ENCODE data around the gene GAPDH.
"Not testable (repeated sequence)": the region's sequence is repeated elsewhere in the genome, so short reads cannot be mapped to it uniquely, and the experiment has no call there.

DNA sequence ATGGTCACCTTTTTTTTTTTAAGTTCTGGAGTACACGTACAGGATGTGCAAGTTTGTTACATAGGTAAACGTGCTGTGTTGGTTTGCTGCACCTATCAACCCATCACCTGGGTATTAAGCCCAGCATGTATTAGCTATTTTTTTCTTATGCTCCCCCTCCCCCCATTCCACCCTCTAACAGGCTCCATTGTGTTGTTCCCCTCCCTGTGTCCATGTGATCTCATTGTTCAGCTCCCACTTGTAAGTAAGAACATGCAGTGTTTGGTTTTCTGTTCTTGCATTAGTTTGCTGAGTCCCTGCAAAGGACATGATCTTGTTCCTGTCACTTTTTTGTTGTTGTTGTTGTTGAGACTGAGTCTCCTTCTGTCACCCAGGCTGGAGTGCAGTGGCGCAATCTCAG lies 37.0 kb upstream of the GAPDH start:
- TF ChIP-seq, protein P1, sequence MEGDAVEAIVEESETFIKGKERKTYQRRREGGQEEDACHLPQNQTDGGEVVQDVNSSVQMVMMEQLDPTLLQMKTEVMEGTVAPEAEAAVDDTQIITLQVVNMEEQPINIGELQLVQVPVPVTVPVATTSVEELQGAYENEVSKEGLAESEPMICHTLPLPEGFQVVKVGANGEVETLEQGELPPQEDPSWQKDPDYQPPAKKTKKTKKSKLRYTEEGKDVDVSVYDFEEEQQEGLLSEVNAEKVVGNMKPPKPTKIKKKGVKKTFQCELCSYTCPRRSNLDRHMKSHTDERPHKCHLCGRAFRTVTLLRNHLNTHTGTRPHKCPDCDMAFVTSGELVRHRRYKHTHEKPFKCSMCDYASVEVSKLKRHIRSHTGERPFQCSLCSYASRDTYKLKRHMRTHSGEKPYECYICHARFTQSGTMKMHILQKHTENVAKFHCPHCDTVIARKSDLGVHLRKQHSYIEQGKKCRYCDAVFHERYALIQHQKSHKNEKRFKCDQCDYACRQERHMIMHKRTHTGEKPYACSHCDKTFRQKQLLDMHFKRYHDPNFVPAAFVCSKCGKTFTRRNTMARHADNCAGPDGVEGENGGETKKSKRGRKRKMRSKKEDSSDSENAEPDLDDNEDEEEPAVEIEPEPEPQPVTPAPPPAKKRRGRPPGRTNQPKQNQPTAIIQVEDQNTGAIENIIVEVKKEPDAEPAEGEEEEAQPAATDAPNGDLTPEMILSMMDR (IDR thresholded peaks at IDR 0.05; ENCODE audit: insufficient read depth, low read depth, low read length): not testable (repeated sequence)
- not testable (repeated sequence) for TF ChIP-seq EZH2 (IDR thresholded peaks at IDR 0.05; ENCODE audit: insufficient read depth, low read length)

All from astrocyte (in vitro differentiated cells and primary cell).